ENCODE data around the gene REXO5. TPM values are rescaled to one million over a fixed set of nuclear protein-coding genes. Genes with fewer than 3 reads are reported as not detected.

Gene REXO5
- total and polyA plus RNA-seq, 2 donors (not counting 3 experiments of a cell fraction or from before 2014, with no cell fraction given): 2.3 to 11.5 TPM

- Histone ChIP-seq H3K79me2 (ENCODE audit: control insufficient read depth, insufficient read depth, low read length) (no peaks in the 10 kb centered on the region), H3K4me1 (ENCODE audit: control insufficient read depth, extremely low read depth, insufficient read depth, low read length) (peaks cover 7% of the 10 kb centered on the region), H2AFZ (ENCODE audit: low read depth, low read length) (no peak overlapping the region), H3K36me3 (ENCODE audit: control insufficient read depth in 2 of 2, extremely low read depth in 1 of 2, insufficient read depth in 2 of 2, low read length in 2 of 2) (no peaks in the 10 kb centered on the region), H3K9me1 (replicated peaks; ENCODE audit: control insufficient read depth, extremely low read depth, insufficient read depth, low read length) (no peaks in the 10 kb centered on the region), H3K9me3 (replicated peaks; ENCODE audit: control insufficient read depth, insufficient read depth, low read length) (no peaks in the 10 kb centered on the region), H3K27ac (ENCODE audit: insufficient read depth, low read depth, low read length) (no peak overlapping the region), H3K4me3 (replicated peaks in 1 of 3; ENCODE audit: insufficient read depth in 1 of 3, low read depth in 1 of 3, low read length in 3 of 3) (no peak overlapping the region), H4K20me1 (replicated peaks; ENCODE audit: control insufficient read depth, extremely low read depth, insufficient read depth, low read length) (no peaks in the 10 kb centered on the region), H3K4me2 (ENCODE audit: insufficient read depth, low read length) (no peak overlapping the region), H3K27me3 (ENCODE audit: control insufficient read depth in 2 of 2, insufficient read depth in 2 of 2, low read length in 2 of 2) (no peaks in the 10 kb centered on the region), H3K9ac (replicated peaks; ENCODE audit: extremely low read depth, insufficient read depth, low read length) (no peak overlapping the region)
- POLR2A ChIA-PET: no interaction called here
- no peak for FAIRE-seq
- no TSS peak for BruUV-seq (replicated peaks)
- CTCF ChIA-PET: interaction anchor here (2.6 to 3.0 kb wide), 2 partner anchors 43 to 493 kb away, joined by 10 to 15 read pairs; no protein-coding TSS in a partner anchor
- intact Hi-C loops (cut with micrococcal nuclease) (loop anchor here (1.0 to 5.0 kb wide), 2 partner anchors 94 to 350 kb away; partner anchors contain the start of genes DCUN1D3, LDAF1 and LYRM1), dilution Hi-C loops (cut with MboI; ENCODE audit: extremely low pct_ligation_motif_present, low sequenced_read_pairs) (no loop called here)
- no peak for DNase-seq (ENCODE audit: low read depth, low spot score)
- no peak for TF ChIP-seq POLR2AphosphoS5 (IDR thresholded peaks at IDR 0.05; ENCODE audit: insufficient read depth, low read depth, low read length)
- TF ChIP-seq JUN (IDR thresholded peaks at IDR 0.05; ENCODE audit: borderline replicate concordance, insufficient read depth, insufficient read length, low read depth): no peak
- no peak for TF ChIP-seq CTCF (IDR thresholded peaks at IDR 0.05; ENCODE audit: extremely low read depth in 1 of 2, insufficient read depth in 1 of 2, low read depth in 1 of 2, low read length in 2 of 2)
- TF ChIP-seq EZH2 (IDR thresholded peaks at IDR 0.05; ENCODE audit: borderline replicate concordance, low read depth, low read length, severe bottlenecking): no peak
- no peak for TF ChIP-seq FOS (IDR thresholded peaks at IDR 0.05; ENCODE audit: borderline replicate concordance, insufficient read depth, low read length)
- TF ChIP-seq MAX (IDR thresholded peaks at IDR 0.05; ENCODE audit: insufficient read depth, insufficient read length): no peak
- TF ChIP-seq POLR2A (IDR thresholded peaks at IDR 0.05; ENCODE audit: low read depth, low read length): no peak
- TF ChIP-seq GATA2 (IDR thresholded peaks at IDR 0.05; ENCODE audit: insufficient read depth, insufficient read length, low read depth, low read length): no peak
- TF ChIP-seq MYC (IDR thresholded peaks at IDR 0.05; ENCODE audit: low read depth, low read length): no peak
These were observed 1.5 kb downstream of the REXO5 start for GRCh38 chr16:20807862-20808261.

Measured in endothelial cell of umbilical vein (primary cell).